HEK293T (cell line): ENCODE data around the gene SNCAIP.

Experiments used
- ARNT ChIP-seq: fragments of 450-650 bp; IDR thresholded peaks from 2 replicates; pipeline ENCODE4 v1.6.1; 2017; ENCODE audit warnings: mild to moderate bottlenecking
- FOXK2 ChIP-seq: fragments of 450-650 bp; IDR thresholded peaks from 2 replicates; pipeline ENCODE4 v1.6.1; 2016; ENCODE audit warnings: mild to moderate bottlenecking
- FOXM1 ChIP-seq: fragments of 450-650 bp; IDR thresholded peaks from 2 replicates; pipeline ENCODE4 v1.6.1; 2017; ENCODE audit warnings: mild to moderate bottlenecking, borderline replicate concordance
- HDGF ChIP-seq: fragments of 450-650 bp; IDR thresholded peaks from 2 replicates; pipeline ENCODE4 v1.6.1; 2017; ENCODE audit warnings: antibody characterized with exemption, borderline replicate concordance
- NFRKB ChIP-seq: fragments of 450-650 bp; IDR thresholded peaks from 2 replicates; pipeline ENCODE4 v1.6.1; 2016; ENCODE audit warnings: mild to moderate bottlenecking, moderate library complexity
- PKNOX1 ChIP-seq: fragments of 450-650 bp; IDR thresholded peaks from 2 replicates; pipeline ENCODE4 v1.6.1; 2016
- SP1 ChIP-seq: fragments of 450-650 bp; IDR thresholded peaks from 2 replicates; pipeline ENCODE4 v1.6.1; 2017
- SUZ12 ChIP-seq: fragments of 450-650 bp; IDR thresholded peaks from 2 replicates; pipeline ENCODE4 v1.6.1; 2016; ENCODE audit warnings: mild to moderate bottlenecking

GRCh38 chr5:122287101-122287500 lies 24.9 kb upstream of the SNCAIP start:
- TF ChIP-seq SP1 (no peak), NFRKB (no peak), FOXM1 (no peak), PKNOX1 (no peak), FOXK2 (no peak), SUZ12 (no peak), HDGF (no peak), ARNT (no peak)
